Adipocyte (in vitro differentiated cells): ENCODE data around the gene PTAR1.

ENCODE experiments used
- DNase-seq: peaks from one replicate; pipeline ENCODE4 v3.0.0-alpha.2; 2015; ENCODE audit warnings: low read depth
- H3K27me3 ChIP-seq: replicated peaks from 2 replicates; pipeline ENCODE4 v1.7.0; 2013; ENCODE audit warnings: mild to moderate bottlenecking, low read length, moderate library complexity; ENCODE audit not compliant: control insufficient read depth, insufficient read depth
- H3K36me3 ChIP-seq: 2 replicates; pipeline ENCODE4 v1.7.0; 2013; ENCODE audit warnings: low read length, mild to moderate bottlenecking, moderate library complexity; ENCODE audit not compliant: control insufficient read depth, insufficient read depth, severe bottlenecking
- H3K4me1 ChIP-seq: 2 replicates; pipeline ENCODE4 v1.7.0; 2013; ENCODE audit warnings: mild to moderate bottlenecking, low read length, moderate library complexity; ENCODE audit not compliant: control insufficient read depth, insufficient read depth
- H3K4me3 ChIP-seq: 2 replicates; pipeline ENCODE4 v1.7.0; 2013; ENCODE audit warnings: mild to moderate bottlenecking, low read length, moderate library complexity
- H3K9ac ChIP-seq: 2 replicates; pipeline ENCODE4 v1.7.0; 2013; ENCODE audit warnings: mild to moderate bottlenecking, low read length, moderate library complexity
- H3K9me3 ChIP-seq: 2 replicates; pipeline ENCODE4 v1.7.0; 2013; ENCODE audit warnings: mild to moderate bottlenecking, low read length, moderate library complexity; ENCODE audit not compliant: control insufficient read depth

Gene PTAR1

DNA sequence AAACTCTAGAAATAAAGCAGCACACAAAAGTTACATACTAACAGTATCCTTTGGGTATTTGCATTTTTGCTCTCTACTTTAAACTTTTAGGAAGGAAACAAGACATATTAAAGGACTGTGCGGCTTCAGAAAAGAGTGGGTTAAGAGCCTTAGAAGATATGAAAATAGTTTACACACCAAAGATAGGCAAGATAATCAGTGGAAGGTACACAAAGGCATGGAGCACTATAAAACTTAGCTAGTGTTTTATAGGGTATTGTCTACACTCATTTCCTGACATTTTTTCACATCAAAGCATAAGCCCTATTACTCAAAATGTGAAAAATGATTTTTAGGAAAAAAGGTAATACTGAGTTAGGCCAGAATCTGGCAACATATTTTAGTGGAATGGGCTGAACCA lies 44.0 kb downstream of the PTAR1 start:
- DNase-seq: no peak
- no peaks in the 10 kb centered on the region for H3K27me3 ChIP-seq
- no peak overlapping the region for H3K9ac ChIP-seq
- peaks cover 62% of the 10 kb centered on the region for H3K36me3 ChIP-seq
- H3K4me1 ChIP-seq: no peaks in the 10 kb centered on the region
- H3K9me3 ChIP-seq: no peaks in the 10 kb centered on the region
- H3K4me3 ChIP-seq: no peak overlapping the region

DNA sequence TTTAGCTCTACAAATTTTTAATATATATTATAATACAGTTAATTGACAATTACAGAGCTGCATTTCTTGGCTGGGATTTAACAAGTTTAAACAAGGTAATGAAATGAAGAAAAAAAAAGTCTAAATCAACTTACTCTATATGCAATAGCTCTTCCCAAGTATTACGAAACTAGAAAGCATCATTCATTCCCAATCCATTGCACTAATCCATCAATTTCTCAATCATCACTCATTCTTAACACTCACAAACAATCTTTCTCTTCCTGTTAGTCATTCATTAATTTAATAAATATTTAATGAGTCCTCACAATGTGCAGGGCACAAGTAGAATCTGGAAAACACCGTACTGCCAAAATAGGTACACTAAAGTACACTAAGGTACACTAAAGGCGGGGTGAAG lies 44.7 kb downstream of the PTAR1 start:
- no peak for DNase-seq
- Histone ChIP-seq H3K27me3 (no peaks in the 10 kb centered on the region), H3K9ac (no peak overlapping the region), H3K4me1 (no peaks in the 10 kb centered on the region), H3K36me3 (peaks cover 69% of the 10 kb centered on the region), H3K4me3 (no peak overlapping the region), H3K9me3 (no peaks in the 10 kb centered on the region)

DNA sequence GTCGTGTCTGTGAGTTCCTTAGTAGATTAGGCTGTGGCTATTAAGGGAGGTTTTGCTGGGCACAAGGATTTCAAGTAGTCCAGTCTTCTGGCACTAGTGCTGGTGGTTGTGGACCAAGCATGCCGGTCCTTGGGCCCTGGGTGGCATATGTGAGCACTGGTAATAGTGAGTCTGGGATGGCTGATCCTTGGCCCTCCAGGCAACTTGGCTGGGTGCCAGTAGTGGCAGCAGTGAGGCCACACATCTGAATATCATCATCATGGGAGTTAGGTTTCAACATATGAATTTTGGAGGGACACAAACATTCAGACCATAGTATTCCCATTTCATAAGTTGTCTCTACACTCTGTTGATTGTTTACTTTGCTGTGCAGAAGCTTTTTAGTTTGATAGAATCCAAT lies 62.3 kb downstream of the PTAR1 start:
- H3K36me3 ChIP-seq: no peaks in the 10 kb centered on the region
- peaks cover 29% of the 10 kb centered on the region for H3K9me3 ChIP-seq
- no peaks in the 10 kb centered on the region for H3K27me3 ChIP-seq
- H3K4me3 ChIP-seq: no peak overlapping the region
- H3K4me1 ChIP-seq: no peaks in the 10 kb centered on the region
- no peak for DNase-seq
- no peak overlapping the region for H3K9ac ChIP-seq

DNA sequence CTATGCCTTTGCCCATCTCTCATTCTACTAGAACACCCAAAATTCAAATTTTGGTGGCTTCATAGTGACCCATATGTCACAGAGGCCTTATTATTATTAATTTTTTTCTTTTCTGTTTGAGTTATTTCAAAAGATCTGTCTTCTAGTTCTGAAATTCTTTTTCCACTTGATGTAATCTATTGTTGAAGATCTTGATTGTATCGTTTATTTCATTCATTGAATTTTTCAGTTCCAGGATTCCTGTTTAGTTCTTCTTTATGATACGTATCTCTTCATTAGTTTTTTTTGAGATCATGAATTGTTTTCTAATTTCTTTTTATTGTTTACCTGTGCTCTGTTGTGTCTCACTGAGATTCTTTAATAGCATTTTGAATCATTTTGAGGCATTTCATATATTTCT lies 63.0 kb downstream of the PTAR1 start:
- Histone ChIP-seq H3K4me3 (no peak overlapping the region), H3K9me3 (peaks cover 27% of the 10 kb centered on the region), H3K36me3 (no peaks in the 10 kb centered on the region), H3K4me1 (no peaks in the 10 kb centered on the region), H3K9ac (no peak overlapping the region), H3K27me3 (no peaks in the 10 kb centered on the region)
- no peak for DNase-seq

DNA sequence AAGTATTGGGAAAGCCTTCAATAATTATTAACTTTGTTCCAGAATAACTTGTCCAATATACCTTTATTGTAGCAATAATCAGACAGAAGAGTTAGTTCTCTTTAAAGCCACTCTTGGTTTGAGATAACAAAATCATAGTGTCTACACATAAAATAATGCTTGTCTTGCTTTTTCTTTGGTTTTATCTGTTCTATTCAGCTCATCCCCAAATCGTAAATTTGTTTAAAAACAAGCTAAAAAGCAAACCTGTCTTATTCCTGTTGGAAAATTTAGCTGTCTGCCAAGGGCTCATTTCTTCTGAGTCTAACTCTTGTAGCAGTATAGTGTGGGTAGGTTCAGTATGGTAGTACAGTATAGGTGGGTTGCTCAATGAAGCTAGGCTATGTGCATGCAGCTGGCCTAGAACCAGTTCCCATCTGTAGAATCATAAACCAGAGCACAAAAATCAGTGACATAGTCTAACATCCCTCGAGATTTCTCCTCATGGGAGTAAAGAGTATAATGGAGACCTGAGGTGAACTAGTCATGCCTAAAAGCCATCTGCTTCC lies 69.7 kb downstream of the PTAR1 start:
- no peak overlapping the region for H3K4me3 ChIP-seq

DNA sequence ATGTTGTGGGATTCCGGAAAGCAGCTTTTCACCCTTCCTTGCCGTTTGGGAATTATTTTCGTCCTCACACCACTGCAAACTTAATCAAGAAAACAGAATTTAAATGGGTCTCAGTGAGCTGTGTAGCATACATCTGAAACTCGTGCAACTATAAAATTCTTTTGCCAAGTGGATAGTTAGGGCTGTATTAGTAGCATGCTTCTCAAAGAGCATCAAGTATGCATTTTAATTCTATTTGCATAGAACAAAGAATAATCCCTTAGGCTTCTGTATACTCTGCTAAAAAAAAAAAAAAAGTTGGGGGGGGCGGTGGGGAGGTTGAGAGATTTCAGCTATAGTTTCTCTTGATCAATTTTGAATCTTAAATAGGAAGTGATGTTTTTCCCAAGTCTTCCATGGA lies 75.9 kb downstream of the PTAR1 start:
- H3K36me3 ChIP-seq: no peaks in the 10 kb centered on the region
- H3K9ac ChIP-seq: no peak overlapping the region
- H3K9me3 ChIP-seq: no peaks in the 10 kb centered on the region
- H3K4me3 ChIP-seq: no peak overlapping the region
- no peak for DNase-seq
- no peaks in the 10 kb centered on the region for H3K27me3 ChIP-seq
- no peaks in the 10 kb centered on the region for H3K4me1 ChIP-seq

More for the DNA sequence above, 69.7 kb downstream of the PTAR1 start:
- Histone ChIP-seq H3K4me1 (no peaks in the 10 kb centered on the region), H3K9ac (no peak overlapping the region), H3K9me3 (no peaks in the 10 kb centered on the region), H3K36me3 (no peaks in the 10 kb centered on the region), H3K27me3 (no peaks in the 10 kb centered on the region)
- no peak for DNase-seq

DNA sequence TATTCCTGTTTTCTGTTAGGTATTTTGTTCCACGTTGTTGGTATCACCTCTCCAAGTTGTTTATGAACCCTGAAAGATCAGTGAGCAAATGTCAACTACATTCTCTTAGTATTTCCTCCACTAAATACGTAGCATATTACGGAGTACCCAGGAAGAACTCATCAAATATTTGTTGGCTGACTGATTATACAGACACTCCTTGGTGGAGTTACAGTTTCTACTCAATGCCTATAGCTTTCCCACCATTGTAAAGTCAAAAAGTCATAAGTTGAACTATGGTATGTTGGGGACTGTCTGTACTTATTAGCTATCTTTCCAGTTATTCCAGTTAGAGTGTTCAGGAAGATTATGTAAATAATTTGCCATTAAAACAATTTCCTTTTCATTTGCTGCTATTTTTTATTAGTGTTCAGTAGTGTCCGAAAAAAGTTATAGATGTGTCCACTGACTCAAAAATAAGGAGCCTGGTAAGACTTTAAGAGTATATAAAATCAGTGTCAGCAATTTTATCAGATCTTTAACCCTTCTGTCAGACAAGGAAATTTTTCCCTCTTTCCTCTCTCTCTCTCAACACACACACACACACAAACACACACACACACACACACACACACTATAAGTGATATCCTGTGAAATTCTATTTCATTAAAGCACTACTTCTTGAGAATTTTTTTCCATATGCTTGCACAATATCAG lies 80.8 kb downstream of the PTAR1 start:
- no peaks in the 10 kb centered on the region for H3K9me3 ChIP-seq
- no peaks in the 10 kb centered on the region for H3K36me3 ChIP-seq
- peaks cover 14% of the 10 kb centered on the region for H3K4me1 ChIP-seq
- H3K27me3 ChIP-seq: no peaks in the 10 kb centered on the region
- DNase-seq: no peak
- no peak overlapping the region for H3K9ac ChIP-seq
- H3K4me3 ChIP-seq: no peak overlapping the region

DNA sequence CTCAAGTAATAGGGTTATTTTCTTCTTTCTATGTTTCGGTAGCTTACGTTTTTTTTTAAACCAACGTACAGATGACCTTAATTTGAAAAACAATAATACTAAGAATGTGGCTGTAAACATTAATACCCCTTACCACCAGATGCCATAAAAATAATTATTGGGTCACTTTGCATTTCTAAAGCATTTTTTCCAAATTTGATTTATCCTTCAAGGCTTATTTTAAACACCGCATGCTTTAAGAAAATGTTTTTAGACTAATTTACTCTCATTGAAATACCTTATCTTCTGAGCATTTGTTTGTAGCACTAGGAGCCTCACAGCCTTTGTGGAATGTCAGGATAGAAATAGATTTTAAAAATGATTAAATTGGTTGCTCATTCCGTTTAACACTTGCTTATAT lies 81.9 kb downstream of the PTAR1 start:
- H3K9ac ChIP-seq: no peak overlapping the region
- H3K36me3 ChIP-seq: no peaks in the 10 kb centered on the region
- no peaks in the 10 kb centered on the region for H3K27me3 ChIP-seq
- no peak for DNase-seq
- H3K4me3 ChIP-seq: no peak overlapping the region
- H3K4me1 ChIP-seq: peaks cover 20% of the 10 kb centered on the region
- no peaks in the 10 kb centered on the region for H3K9me3 ChIP-seq

DNA sequence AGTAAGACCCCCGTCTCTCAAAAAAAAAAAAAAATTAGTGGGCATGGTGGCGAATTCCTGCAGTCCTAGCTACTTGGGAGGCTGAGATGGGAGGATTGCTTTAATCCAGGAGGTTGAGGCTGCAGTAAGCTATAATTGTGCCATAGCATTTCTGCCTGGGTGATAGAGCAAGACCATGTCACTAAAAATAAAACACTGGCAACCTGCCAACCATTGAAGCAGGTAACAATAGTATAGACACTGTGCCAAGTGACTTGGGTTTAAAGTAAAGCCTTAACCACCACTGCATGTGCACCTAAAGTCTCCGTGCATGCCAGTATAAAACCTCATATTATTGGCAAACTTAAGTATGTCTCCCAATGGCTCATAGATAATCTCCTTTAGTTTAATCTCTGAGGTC lies 84.2 kb downstream of the PTAR1 start:
- Histone ChIP-seq H3K36me3 (no peaks in the 10 kb centered on the region), H3K9me3 (no peaks in the 10 kb centered on the region), H3K4me1 (peaks cover 25% of the 10 kb centered on the region), H3K27me3 (no peaks in the 10 kb centered on the region), H3K9ac (no peak overlapping the region), H3K4me3 (peak overlapping the region; percentile 14)
- DNase-seq: no peak

DNA sequence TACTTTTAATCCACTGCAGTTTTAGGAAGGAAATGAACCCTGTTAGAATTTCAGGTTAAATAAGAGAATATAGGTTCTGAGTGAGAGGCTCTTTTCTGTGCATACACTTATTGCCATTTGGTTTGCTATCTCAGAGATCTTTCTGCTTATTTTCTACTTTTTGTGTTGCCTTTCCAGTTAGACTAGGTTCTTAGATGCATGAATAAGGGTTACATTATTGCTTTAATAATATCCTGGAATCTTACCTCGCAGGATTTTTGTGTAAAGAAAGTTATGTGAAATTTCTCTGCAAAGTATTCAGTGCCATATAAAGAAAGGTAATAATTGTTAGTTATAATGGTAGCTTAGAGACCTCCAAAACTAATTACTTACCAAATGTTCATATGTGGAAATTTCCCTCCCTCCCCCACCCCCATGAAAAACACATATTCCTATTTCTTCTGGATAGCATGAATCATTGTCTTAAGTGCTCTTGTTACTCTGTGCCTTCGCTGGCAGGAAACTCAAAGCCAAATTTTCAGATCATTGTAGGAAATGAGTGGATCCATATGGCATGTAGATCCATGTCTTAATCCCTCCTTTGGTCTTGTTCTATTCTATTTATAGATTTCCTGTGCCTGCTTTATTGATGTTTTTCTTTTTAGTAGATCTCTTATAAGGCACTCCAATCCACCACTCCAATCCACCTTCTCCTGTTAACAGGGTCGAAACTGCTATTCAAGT lies 84.9 kb downstream of the PTAR1 start:
- Histone ChIP-seq H3K27me3 (no peaks in the 10 kb centered on the region), H3K4me3 (peak overlapping the region; percentile 14), H3K4me1 (peaks cover 25% of the 10 kb centered on the region), H3K9ac (no peak overlapping the region), H3K9me3 (no peaks in the 10 kb centered on the region), H3K36me3 (no peaks in the 10 kb centered on the region)
- DNase-seq: peak; percentile 83

DNA sequence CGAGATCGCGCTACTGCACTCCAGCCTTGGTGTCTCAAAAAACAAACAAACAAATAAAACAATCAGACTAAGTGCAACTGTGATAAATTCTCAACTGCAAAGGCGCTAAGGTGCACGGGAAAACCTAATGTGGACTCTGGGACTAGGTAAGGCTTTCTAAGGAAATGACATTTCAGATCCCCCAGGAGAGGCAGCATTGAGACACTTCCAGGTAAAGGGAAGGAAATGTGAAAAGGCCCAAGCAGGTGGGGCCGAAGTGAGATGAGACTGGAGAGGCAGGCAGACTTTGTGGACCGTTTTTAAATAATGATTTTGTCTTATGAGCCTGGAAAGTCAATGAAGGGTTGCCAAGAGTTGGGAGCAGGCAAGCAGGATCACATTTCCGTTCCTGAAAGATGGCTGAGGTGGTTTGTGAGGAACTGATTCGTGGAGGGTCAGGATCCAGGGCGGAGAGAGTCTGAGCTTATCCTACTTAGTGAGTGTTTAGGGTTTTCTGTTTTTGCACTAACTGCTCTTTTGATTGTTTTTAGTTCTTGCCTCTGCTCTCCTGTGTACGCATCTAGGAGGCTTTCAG lies 85.6 kb downstream of the PTAR1 start:
- no peaks in the 10 kb centered on the region for H3K27me3 ChIP-seq
- no peak overlapping the region for H3K4me3 ChIP-seq
- no peaks in the 10 kb centered on the region for H3K36me3 ChIP-seq
- H3K4me1 ChIP-seq: peaks cover 25% of the 10 kb centered on the region
- peak; percentile 15 for DNase-seq
- H3K9me3 ChIP-seq: no peaks in the 10 kb centered on the region
- H3K9ac ChIP-seq: no peak overlapping the region
